Inflammatory macrophage (primary cell): Measurements from ENCODE around the gene PLCH1.

ENCODE experiments used
- DNase-seq, 2 donors: peaks; one replicate each; pipeline ENCODE4 v3.0.0-alpha.2; 2020 to 2022
- total RNA-seq, 18 experiments: gene quantifications; one replicate each; lab custom pipeline; 2026; ENCODE audit warnings: mixed read lengths in 6 of 18, inconsistent platforms in 2 of 18; lab: John Stamatoyannopoulos, UW

Gene PLCH1, protein sequence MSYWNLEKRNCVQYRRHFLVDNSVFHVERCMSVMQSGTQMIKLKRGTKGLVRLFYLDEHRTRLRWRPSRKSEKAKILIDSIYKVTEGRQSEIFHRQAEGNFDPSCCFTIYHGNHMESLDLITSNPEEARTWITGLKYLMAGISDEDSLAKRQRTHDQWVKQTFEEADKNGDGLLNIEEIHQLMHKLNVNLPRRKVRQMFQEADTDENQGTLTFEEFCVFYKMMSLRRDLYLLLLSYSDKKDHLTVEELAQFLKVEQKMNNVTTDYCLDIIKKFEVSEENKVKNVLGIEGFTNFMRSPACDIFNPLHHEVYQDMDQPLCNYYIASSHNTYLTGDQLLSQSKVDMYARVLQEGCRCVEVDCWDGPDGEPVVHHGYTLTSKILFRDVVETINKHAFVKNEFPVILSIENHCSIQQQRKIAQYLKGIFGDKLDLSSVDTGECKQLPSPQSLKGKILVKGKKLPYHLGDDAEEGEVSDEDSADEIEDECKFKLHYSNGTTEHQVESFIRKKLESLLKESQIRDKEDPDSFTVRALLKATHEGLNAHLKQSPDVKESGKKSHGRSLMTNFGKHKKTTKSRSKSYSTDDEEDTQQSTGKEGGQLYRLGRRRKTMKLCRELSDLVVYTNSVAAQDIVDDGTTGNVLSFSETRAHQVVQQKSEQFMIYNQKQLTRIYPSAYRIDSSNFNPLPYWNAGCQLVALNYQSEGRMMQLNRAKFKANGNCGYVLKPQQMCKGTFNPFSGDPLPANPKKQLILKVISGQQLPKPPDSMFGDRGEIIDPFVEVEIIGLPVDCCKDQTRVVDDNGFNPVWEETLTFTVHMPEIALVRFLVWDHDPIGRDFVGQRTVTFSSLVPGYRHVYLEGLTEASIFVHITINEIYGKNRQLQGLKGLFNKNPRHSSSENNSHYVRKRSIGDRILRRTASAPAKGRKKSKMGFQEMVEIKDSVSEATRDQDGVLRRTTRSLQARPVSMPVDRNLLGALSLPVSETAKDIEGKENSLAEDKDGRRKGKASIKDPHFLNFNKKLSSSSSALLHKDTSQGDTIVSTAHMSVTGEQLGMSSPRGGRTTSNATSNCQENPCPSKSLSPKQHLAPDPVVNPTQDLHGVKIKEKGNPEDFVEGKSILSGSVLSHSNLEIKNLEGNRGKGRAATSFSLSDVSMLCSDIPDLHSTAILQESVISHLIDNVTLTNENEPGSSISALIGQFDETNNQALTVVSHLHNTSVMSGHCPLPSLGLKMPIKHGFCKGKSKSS (N-terminal part only)
- total RNA-seq, result 0 to 0.15 (median 0.03) reads per million in 18 experiments

GRCh38 chr3:155744626-155745324, at the start of gene PLCH1:
Gene PLCH1, minus strand, starts transcription at chr3:155745071. Its CDS starts 40,847 bp downstream, at chr3:155704224.
- peak; percentile 16 to 48 for DNase-seq

DNA sequence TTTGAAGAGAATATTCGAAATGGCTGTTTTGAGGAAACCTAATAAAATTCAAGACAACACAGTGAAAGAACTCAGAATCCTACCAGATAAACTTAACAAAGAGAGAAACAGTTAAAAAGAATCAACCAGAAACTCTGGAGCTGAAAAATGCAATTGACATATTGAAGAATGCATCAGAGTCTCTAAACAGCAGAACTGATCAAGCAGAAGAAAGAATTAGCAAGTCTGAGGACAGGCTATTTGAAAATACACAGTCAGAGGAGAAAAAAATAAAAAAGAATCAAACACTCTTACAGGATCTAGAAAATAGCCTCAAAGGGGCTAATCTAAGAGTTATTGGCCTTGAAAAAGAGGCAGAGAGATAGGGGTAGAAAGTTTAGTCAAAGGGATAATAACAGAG, 47.7 kb upstream of the PLCH1 start:
- no peak for DNase-seq

GRCh38 chr3:155791190-155791589, 46.3 kb upstream of the PLCH1 start:
- peak; percentile 5 to 6 for DNase-seq

DNA sequence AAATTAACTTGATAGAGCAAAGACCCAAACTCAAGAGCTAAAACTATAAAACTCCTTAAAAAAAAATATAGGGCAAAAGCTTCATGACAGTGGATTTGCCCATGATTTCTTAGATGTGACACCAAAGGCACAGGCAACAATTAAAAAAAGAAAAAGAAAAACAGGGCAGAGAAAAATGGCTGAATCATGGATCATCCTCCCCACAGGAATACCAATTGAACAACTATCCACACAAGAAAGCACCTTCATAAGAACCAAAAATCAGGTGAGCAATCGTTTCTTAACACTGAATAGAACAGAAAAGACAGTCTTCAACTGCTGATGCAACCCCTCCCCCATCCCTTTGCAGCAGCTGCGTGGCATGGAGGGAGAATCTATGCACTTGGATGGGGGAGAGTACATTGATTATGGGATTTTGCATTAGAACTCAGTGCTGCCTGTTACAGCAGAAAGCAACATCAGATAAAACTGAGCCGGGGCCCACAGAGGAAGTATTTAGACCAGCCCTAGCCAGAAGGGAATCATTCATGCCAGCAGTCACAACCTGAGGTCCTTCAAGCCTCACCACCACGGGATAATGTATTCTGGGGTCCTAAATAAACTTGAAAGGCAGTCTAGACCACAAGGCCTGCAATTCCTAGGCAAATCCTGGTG, 45.5 kb upstream of the PLCH1 start:
- DNase-seq, result no peak

DNA sequence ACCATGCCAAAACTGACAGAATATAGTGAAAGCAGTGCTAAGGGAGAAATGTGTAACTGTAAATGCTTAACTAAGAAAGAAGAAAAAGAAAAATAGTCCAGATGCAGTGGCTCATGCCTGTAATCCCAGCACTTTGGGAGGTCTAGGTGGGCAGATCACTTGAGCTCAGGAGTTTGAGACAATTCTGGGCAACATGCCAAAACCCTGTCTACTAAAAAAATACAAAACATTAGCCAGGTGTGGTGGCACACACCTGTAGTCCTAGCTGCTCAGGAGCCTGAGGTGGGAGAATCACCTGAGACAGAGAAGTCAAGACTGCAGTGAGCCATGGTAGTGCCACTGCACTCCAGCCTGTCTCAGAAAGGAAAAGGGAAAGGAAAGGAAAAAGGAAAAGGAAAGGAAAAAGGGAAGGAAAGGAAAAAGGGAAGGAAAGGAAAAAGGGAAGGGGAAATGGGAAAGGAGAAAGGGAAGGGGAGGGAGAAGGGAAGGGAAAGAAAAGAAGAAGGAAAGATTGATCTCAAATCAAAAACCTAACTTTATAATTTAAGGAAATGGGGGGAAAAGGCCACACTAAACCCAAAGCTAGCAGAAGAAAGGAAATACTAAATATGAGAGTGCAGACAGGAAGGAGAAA, 40.9 kb upstream of the PLCH1 start:
- DNase-seq, result no peak

DNA sequence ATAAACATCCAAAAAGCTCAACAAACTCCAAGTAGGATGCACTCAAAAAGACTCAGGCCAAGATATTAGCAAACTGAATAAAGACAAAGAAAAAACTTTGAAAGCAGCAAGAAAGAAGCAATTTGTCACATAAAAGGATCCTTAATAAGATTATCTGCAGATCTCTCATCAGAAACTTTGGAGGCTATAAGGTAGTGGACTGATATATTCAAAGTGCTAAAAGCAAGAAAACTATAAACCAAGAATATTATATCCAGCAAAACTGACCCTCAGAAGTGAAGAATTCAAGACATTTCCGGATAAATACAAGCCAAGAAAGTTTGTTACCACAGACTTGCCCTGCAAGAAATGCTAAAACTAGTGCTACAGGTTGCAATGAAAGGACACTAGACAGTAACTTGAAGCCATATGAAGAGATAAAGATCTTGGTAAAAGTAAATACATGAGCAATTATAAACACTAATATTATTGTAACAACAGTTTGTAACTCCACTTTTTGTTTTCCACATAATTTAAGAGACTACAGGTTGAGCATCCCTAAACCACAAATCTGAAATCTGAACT, 37.6 kb upstream of the PLCH1 start:
- DNase-seq, result no peak

DNA sequence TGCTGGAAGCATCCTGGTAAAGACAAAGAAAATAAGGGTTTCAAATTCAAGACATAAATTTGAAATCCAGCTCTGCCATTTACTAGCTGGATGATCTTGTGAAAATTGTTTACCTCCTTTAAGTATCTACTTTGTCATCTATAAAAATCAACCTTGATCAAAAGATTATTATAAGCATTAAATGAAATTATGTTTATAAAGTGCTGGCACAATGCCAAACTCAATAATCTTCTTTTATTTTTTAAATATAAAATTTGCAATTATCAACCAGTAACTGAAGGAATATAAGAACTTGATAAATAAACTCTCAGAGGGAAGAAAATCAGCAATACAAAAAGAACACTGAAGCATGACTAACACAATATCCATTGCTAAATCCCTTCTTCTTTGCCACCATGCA, 35.4 kb upstream of the PLCH1 start:
- DNase-seq, result no peak

- DNase-seq, result no peak
Measured at GRCh38 chr3:155778462-155778861, 33.6 kb upstream of the PLCH1 start.

GRCh38 chr3:155772801-155773200, 27.9 kb upstream of the PLCH1 start:
- no peak for DNase-seq

DNA sequence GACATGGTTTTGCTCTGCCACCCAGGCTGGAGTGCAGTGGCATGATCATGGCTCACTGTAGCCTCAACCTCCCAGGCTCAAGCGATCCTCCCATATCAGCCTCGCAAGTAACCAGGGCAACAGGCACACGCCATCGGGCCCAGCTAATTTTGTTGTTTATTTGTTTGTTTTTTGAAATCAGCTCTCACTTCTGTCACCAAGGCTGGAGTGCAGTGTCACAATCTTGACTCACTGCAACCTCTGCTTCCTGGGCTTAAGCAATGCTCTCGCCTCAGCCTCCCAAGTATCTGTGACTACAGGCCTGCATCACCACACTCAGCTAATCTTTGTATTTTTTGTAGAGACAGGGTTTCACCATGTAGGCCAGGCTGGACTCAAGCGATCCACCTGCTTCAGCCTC, 26.3 kb upstream of the PLCH1 start:
- peak; percentile 11 to 17 for DNase-seq

- no peak for DNase-seq
Measured at GRCh38 chr3:155766206-155766605, 21.3 kb upstream of the PLCH1 start.

- DNase-seq, result no peak
Measured at GRCh38 chr3:155763870-155764463, 19.1 kb upstream of the PLCH1 start.

GRCh38 chr3:155760653-155761052, 15.8 kb upstream of the PLCH1 start:
- DNase-seq, result no peak

GRCh38 chr3:155757577-155757976, 12.7 kb upstream of the PLCH1 start:
- DNase-seq, result no peak

DNA sequence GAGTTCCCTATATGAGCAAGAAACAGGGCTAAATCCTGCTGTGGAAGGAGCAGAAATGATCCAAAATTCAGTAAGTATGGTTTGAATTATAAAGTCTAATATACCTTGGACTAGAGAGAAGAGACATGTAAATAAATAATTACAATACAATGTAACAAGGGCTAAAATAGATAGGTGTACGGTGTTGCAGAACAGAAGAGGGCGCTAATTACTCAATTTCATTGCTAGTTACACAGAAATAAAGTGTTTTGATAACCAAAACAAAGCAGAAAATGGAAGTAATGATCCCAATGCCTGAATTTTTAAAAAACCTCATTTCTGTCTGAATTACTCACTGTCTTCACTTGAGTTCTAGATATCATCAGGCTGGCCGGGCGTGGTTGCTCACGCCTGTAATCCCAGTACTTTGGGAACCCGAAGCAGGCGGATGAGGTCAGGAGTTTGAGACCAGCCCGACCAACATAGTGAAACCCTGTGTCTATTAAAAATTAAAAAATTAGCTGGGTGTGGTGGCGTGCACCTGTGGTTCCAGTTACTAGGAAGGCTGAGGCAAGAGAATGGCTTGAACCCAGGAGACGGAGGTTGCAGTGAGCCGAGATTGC, 8.3 kb upstream of the PLCH1 start:
- DNase-seq, result peak; percentile 27 to 51

DNA sequence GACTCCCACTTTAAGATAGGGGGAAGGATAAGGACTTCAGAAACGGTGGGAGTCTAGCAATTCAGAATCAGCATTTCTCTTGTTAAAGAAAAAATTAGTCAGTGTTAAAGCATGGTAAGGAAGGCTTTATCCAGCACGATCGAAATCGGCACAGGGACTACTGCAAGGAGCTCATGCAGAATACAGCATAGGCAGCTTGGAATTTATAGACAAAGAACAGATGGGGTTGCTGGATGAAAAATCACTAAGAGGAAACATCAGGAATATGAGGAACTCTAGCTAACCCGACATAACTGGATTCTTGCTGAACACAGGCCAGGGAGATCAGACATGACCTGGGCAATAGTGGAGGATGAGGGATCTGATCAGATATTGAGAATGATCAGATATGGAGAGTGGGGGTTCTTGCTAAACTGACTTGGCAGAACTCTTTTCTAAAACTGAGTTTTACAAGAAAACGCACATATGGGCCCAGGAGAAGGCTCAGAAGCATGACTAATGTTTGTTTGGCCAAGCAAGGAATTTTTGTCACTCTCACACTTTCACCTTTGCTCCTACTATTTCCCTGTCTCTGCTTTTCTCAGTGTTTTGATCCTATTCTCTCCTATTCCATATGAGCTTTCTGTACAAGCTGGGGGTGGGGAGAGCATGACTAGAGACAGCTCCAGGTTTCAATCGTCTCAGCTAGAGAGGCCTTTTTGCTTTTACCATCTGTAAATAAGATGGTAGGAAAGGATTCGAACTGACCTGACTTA, 3.9 kb upstream of the PLCH1 start:
- DNase-seq, result no peak

DNA sequence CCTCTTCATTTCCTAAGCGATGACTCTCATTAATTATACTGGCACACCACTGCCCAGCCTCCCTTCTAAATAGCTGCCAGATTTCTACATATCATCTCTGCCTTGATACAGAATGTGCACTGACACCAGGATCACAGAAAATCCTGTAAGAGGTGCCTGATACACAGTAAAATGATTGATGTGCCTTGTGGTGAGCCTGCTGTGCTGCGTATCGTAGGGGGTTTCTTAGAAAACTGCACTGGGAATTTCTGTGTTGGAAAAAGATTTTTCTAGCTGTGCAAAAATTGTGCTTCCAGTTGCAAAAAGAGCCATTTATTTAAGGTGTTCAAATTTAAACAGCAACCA, 3.0 kb upstream of the PLCH1 start:
- DNase-seq, result no peak

DNA sequence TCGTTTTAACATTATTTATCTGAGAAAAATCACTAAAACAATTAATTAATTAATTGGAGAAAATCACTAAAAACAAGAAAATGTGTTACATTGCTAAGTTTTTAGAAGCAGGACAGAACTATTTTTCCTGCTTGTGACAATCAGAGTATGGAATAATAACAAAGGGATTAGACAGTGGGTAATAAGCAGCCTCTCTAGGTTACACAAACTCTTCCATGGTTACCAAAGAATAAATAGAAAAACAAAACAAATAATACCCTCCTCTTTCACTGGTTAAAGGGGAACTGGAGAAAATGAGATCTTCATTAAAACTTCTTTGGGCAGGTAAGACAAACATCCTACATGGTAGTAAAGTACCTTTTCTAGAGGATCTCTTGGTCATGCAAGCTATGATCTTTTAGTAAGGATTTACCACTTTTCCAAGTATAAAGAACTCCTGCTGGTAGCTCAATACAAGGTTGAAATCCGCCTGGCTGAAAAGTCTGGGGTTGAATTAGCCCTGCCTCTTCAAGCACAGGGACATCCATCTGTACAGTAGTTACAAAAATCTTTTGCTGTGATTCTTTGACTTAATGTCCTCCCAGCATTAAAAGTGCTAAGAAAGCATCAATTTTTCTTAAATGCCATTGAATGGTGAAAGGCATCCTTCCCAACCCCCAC, 2.5 kb upstream of the PLCH1 start:
- DNase-seq, result no peak

GRCh38 chr3:155746703-155747102, 1.8 kb upstream of the PLCH1 start:
- DNase-seq, result no peak
